GM12864 (cell line): ENCODE measurements around the gene CAP1.

ENCODE experiments used
- DNase-seq: peaks from one replicate; pipeline ENCODE4 v3.0.0-alpha.2; 2011; ENCODE audit warnings: low read depth
- H3K4me3 ChIP-seq: 2 replicates; pipeline ENCODE4 v1.5.1; 2011; ENCODE audit warnings: mild to moderate bottlenecking, low read depth, low read length, control low read depth
- CTCF ChIP-seq: IDR thresholded peaks from 2 replicates; pipeline ENCODE4 v1.5.1; 2011; ENCODE audit warnings: low read depth, mild to moderate bottlenecking, moderate library complexity, low read length, control low read depth, inconsistent platforms; ENCODE audit errors: missing control alignments

The CAP1 gene

GRCh38 chr1:40047769-40048168 is 7.2 kb downstream of the CAP1 start:
- no peak for DNase-seq
- TF ChIP-seq CTCF = no peak
- no peak overlapping the region for H3K4me3 ChIP-seq

GRCh38 chr1:40049725-40050124 is 9.2 kb downstream of the CAP1 start:
- peak; percentile 38 for DNase-seq
- H3K4me3 ChIP-seq = no peak overlapping the region
- TF ChIP-seq CTCF = no peak

- no peak for DNase-seq
- no peak for TF ChIP-seq CTCF
- no peak overlapping the region for H3K4me3 ChIP-seq
Observed at GRCh38 chr1:40050863-40051262, 10.3 kb downstream of the CAP1 start.

- H3K4me3 ChIP-seq = no peak overlapping the region
- no peak for TF ChIP-seq CTCF
- DNase-seq = no peak
Observed at GRCh38 chr1:40053138-40053887, 12.8 kb downstream of the CAP1 start.

- no peak overlapping the region for H3K4me3 ChIP-seq
- DNase-seq = no peak
- TF ChIP-seq CTCF = no peak
Observed at GRCh38 chr1:40056519-40057309, 16.2 kb downstream of the CAP1 start.

GRCh38 chr1:40057310-40058030 is 16.9 kb downstream of the CAP1 start:
- TF ChIP-seq CTCF = no peak
- no peak for DNase-seq

More at GRCh38 chr1:40057310-40058030, 16.9 kb downstream of the CAP1 start:
- H3K4me3 ChIP-seq = no peak overlapping the region
